Measurements from ENCODE around the gene TUBA8. TPM values are rescaled to one million over a fixed set of nuclear protein-coding genes. Genes with fewer than 3 reads are reported as not detected.

Gene TUBA8
- total RNA-seq, 1 donor from 2014 or later: 5.6 TPM

DNA sequence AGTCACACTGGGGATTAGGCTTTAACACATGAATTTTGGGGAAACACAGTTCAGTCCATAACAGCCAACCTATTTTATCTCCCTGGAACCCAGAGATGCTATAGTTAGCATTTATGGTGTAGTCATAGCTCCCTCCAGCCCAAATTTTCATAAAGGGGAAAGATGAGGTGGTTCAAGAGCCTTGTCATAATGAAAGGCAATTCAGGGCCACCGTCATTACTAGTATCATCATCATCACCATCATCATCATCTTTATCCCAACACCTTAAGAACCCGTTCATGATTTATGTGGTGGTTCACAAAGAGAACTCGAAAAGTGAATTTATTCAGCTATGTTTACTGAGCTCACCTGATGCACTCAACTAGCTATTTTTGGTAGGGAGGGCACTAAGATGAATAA is 2.4 kb upstream of the TUBA8 start:
- H3K4me1 ChIP-seq: peaks cover 20% of the 10 kb centered on the region
- no peaks in the 10 kb centered on the region for H3K36me3 ChIP-seq
- no peak overlapping the region for H3K27ac ChIP-seq
- no peak overlapping the region for H3K4me3 ChIP-seq
- no peaks in the 10 kb centered on the region for H3K27me3 ChIP-seq
- intact Hi-C loops (cut with DNase I): no loop called here
- no peak for DNase-seq (ENCODE audit: extremely low spot score in 2 of 2)
- no peaks in the 10 kb centered on the region for H3K9me3 ChIP-seq
- no peak for TF ChIP-seq POLR2A (IDR thresholded peaks at IDR 0.05)

DNA sequence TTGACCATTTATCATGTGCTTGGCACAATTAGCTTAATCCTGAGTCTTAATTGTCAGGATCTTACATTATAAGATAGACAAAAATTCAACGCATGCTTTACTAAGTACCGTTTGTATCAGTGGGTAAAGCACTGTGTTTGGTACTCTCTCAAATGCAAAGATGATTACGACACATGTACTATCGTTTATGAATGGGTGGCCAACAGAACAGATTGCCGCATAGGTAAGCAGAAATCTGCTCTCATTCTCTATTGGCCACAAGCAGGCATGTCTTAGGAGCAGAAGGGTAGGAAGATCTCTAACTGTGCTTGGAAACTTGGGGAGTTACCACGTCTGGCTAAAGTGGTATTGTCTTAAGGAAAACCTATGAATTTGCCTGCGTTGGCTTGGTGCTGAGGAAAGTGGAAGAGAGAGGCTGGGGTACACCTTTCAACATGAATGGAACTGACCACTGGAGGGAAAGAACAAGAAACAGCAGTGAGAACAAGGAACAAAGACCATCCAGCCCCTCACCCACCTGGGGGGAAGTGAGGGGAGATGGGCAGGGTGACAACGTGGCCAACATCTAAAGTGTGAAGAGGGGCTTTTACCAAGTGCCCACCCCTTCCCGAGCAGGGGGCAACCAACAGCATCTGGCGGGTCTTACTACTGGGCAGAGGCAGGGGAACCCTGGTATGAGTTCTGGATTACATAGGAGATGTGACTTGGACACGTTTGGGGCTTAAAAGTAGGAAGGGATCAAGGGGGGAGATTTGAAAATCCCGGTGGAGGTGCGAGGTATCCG is 1.0 kb upstream of the TUBA8 start:
- no peak for DNase-seq (ENCODE audit: extremely low spot score in 2 of 2)
- Histone ChIP-seq H3K27ac (no peak overlapping the region), H3K4me1 (peaks cover 20% of the 10 kb centered on the region), H3K9me3 (no peaks in the 10 kb centered on the region), H3K36me3 (no peaks in the 10 kb centered on the region), H3K4me3 (peak overlapping the region; percentile 47), H3K27me3 (no peaks in the 10 kb centered on the region)
- TF ChIP-seq POLR2A (IDR thresholded peaks at IDR 0.05) (no peak), CTCF (IDR thresholded peaks at IDR 0.05) (no peak), POLR2AphosphoS5 (IDR thresholded peaks at IDR 0.05; ENCODE audit: insufficient read depth in 1 of 2, low read depth in 1 of 2) (no peak)
- intact Hi-C loops (cut with DNase I): no loop called here

DNA sequence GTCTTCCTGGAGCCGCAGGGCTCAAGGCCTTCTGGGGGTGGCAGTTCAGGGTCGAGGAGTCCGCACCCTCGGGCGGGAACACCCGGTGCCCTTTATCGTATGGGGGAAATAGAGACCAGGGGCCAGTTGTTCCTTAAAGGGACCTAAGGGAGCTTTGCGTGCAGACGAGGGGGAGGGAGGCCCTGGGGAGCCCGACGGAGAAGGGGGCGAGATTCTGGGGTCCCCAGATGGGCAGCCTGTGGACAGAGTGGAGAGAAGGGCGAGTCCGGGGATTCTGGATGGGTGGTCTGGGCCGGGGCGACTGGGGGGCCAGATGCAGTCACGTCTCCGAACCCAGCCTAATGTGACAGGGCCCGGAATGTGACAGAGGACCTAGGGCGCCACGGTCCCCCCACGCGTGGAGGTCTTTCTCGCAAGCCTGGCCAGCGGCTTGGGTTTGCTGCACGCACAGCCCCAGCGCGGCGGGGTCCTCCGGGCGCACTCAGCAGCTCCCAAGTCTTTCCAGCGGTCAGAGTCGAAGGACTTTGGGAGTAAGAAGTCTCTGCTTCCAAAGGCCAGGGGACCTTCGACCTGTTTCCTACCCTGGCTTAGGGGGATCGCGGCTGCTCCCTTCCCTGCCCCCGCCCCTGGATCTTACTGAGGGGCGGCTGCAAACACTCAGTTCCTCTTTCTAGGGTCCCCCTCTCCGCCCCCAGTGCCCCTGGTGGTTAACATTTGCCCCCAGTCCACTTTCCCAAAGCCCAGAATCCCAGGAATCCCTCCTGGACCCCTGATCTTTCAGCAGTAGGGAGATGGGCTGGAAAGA is 547 bp downstream of the TUBA8 start:
- Histone ChIP-seq H3K36me3 (no peaks in the 10 kb centered on the region), H3K27ac (no peak overlapping the region), H3K4me3 (peak overlapping the region; percentile 47), H3K4me1 (peaks cover 20% of the 10 kb centered on the region), H3K9me3 (no peaks in the 10 kb centered on the region), H3K27me3 (no peaks in the 10 kb centered on the region)
- DNase-seq (ENCODE audit: extremely low spot score in 2 of 2): no peak
- intact Hi-C loops (cut with DNase I): no loop called here
- no peak for TF ChIP-seq POLR2AphosphoS5 (IDR thresholded peaks at IDR 0.05; ENCODE audit: insufficient read depth in 1 of 2, low read depth in 1 of 2)

GRCh38 chr22:18111759-18112330 is 1.2 kb downstream of the TUBA8 start:
- Histone ChIP-seq H3K27me3 (no peaks in the 10 kb centered on the region), H3K4me3 (no peak overlapping the region), H3K27ac (no peak overlapping the region), H3K36me3 (no peaks in the 10 kb centered on the region), H3K9me3 (no peaks in the 10 kb centered on the region), H3K4me1 (peaks cover 20% of the 10 kb centered on the region)
- no peak for DNase-seq (ENCODE audit: extremely low spot score in 2 of 2)
- intact Hi-C loops (cut with DNase I): no loop called here
- TF ChIP-seq POLR2A (IDR thresholded peaks at IDR 0.05) (no peak), POLR2AphosphoS5 (IDR thresholded peaks at IDR 0.05; ENCODE audit: insufficient read depth in 1 of 2, low read depth in 1 of 2) (no peak), CTCF (IDR thresholded peaks at IDR 0.05) (no peak)

- H3K4me3 ChIP-seq: no peak overlapping the region
- H3K9me3 ChIP-seq: no peaks in the 10 kb centered on the region
- H3K36me3 ChIP-seq: no peaks in the 10 kb centered on the region
- no peaks in the 10 kb centered on the region for H3K27me3 ChIP-seq
- DNase-seq (ENCODE audit: extremely low spot score in 2 of 2): no peak
- intact Hi-C loops (cut with DNase I): no loop called here
- no peak overlapping the region for H3K27ac ChIP-seq
- peaks cover 20% of the 10 kb centered on the region for H3K4me1 ChIP-seq
- TF ChIP-seq CTCF (IDR thresholded peaks at IDR 0.05): no peak
- TF ChIP-seq POLR2AphosphoS5 (IDR thresholded peaks at IDR 0.05; ENCODE audit: insufficient read depth in 1 of 2, low read depth in 1 of 2): no peak
- TF ChIP-seq POLR2A (IDR thresholded peaks at IDR 0.05): no peak
Measured at GRCh38 chr22:18112440-18112839, 1.8 kb downstream of the TUBA8 start.

All from vagina (tissue), 2 donors.